ENCODE results near the gene FUT7.
"Not testable (repeated sequence)": the region's sequence is repeated elsewhere in the genome, so short reads cannot be mapped to it uniquely, and the experiment has no call there.

FUT7 gene

DNA sequence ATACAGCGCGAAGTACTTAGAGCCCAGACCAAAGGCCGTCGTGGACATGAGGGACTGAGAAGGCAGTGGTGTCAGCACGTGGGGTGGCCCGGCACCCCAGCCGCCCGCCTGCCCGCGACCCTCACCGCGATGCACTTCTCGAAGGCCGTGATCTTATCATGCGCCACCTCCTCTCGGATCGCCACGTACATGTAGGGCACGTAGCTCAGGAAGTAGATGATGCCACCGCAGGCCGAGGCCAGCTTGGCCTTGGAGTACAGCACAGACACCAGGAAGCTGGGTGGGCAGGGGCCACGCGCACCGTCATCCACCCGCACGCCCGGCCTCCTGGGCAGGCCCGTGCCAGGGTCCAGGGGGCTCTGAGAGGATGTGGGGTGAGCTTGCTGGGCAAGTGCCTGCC, 14.8 kb downstream of the FUT7 start:
- no peak for DNase-seq

- no peak for DNase-seq
Observed at GRCh38 chr9:137016436-137016835, 15.5 kb downstream of the FUT7 start.

DNA sequence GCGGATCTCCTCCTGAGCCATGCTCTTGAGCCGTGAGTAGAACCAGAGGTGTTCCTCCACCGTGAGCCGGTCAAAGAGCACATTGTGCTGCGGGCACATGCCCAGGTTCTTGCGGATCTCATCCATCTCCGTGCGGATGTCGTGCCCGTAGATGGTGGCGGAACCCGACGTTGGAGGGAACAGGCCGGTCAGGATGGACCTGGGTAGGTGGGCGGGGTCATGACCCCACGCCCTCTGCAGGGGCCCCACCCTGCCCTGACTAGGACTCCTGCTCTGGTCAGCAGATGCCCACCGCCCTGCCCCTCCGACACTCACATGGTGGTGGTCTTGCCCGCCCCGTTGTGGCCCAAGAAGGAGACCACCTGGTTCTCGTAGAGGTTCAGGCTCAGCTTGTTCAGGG, 15.9 kb downstream of the FUT7 start:
- no peak for DNase-seq

GRCh38 chr9:137015540-137015930, 16.4 kb downstream of the FUT7 start:
- no peak for DNase-seq

DNA sequence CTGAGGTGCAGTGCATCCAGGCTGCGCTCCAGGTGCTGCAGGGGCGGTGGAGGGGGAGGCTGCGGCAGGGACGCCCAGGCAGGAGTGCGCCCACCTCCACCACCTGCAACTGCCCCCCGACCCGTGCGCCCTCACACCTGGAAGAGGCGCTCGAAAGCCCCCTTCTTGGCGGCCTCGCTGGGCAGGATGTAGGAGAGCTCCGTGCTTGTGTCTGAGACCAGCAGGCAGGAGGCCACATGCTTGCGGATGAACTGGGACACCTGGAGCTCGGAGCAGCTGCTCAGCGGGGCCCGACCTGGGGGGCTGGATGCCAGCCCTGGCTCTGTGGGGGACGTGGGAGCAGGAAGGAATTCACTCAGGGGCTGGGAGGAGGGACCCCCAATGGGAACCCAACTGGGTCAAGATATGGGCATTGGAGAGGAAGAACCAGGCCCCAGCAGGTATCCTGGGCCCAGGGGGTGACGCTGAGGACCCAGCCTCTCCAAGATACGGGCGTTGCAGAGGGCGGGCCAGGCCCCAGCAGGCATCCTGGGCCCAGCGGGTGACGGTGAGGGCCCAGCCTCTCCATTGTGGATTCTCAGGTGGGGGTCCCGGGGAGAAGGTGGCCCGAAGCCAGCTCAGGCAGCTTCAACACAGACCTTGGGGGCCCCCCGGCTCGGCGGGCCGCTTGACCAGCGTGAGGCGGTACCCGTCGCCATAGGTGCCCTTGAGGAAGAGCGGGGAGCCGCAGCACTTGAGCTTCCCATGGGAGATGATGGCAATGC, 16.9 kb downstream of the FUT7 start:
- no peak for DNase-seq

GRCh38 chr9:137014166-137014565, 17.7 kb downstream of the FUT7 start:
- no peak for DNase-seq

GRCh38 chr9:137013571-137013940, 18.3 kb downstream of the FUT7 start:
- DNase-seq, result no peak

DNA sequence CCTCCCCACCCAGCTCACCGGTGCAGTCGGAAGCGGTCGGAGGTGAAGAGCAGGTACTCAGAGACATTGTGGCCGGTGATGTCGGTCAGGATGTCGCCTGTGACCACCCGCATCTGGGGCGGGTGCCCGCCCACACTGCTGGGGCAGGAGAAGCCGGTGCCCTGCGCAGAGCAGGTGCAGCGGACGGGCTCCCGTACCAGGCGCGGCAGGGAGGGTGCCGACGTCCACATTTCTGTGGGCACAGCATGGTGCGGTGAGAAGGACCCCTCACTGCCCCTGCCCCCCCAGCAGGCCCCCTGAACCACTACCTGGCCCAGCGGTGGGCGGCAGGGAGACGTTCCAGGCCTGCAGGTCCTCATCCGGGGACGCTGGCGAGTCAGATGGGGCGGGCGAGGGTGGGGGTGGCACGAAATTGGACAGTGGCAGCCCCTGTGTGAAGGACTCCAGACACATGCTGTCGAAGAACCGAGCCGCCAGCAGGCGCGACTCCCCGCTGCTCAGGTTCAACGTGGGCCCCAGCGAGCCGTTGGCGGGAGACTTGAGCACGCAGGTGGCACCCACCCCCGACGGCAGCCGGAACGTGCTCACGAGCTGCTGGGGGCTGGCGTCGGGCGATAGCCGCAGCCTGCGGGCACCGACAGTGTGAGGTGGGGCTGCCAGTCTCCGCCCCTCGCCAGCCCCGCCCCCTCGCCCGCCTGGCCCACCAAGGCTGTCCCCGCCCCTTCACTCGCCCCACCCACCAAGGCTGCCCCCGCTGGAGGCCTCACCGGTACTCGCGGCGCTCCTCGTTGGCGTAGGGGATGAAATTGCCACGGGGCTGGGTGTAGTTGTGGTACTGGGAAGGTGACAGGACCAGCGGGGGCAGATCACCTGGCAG, 19.0 kb downstream of the FUT7 start:
- DNase-seq, result no peak

GRCh38 chr9:137011907-137012675, 19.8 kb downstream of the FUT7 start:
- DNase-seq, result no peak

- DNase-seq, result no peak
Observed at GRCh38 chr9:137011156-137011555, 20.7 kb downstream of the FUT7 start.

GRCh38 chr9:137009938-137010732, 21.8 kb downstream of the FUT7 start:
- no peak for DNase-seq

DNA sequence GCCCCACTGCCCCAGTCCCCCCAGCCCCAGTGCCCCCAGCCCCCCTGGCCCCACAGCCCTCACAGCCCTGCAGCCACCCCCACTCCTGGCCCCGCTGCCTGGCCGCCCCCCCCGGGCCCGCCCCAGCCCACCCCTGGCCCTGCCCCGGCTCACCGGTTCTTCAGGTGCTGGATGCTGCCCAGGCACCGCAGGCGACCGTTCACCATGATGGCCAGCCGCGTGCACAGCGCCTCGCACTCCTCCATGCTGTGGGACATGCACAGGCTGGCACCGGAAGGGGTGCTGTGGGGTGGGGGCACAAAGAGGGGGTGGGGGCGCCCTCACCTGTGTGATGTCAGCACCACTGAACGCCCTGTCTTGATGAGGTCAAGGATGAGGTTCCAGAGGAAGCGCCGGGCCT, 22.7 kb downstream of the FUT7 start:
- DNase-seq, result no peak

DNA sequence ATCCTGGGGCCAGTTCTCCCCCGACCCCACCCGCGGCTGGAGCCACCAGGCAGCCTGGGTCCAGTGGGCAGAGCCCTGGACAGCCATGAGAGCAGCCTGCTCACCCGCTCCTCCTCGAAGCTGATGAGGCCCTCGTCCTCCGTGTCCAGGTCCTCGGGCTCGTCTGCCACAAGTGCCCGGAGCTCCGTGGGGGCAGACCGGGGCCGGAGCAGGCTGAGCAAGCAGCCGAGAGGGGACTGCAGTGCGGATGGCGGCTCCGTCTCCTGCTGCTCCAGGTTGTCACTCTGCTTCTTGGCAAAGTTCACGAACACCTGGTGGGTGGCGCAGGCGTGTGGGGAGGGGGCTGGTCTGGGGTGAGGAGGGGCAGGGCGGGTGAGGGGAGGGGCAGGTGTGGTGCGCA, 23.6 kb downstream of the FUT7 start:
- no peak for DNase-seq

- DNase-seq, result no peak
Observed at GRCh38 chr9:137007816-137008270, 24.0 kb downstream of the FUT7 start.

- no peak for DNase-seq
Observed at GRCh38 chr9:137007108-137007815, 24.6 kb downstream of the FUT7 start.

GRCh38 chr9:137006116-137007003, 25.5 kb downstream of the FUT7 start:
- no peak for DNase-seq

DNA sequence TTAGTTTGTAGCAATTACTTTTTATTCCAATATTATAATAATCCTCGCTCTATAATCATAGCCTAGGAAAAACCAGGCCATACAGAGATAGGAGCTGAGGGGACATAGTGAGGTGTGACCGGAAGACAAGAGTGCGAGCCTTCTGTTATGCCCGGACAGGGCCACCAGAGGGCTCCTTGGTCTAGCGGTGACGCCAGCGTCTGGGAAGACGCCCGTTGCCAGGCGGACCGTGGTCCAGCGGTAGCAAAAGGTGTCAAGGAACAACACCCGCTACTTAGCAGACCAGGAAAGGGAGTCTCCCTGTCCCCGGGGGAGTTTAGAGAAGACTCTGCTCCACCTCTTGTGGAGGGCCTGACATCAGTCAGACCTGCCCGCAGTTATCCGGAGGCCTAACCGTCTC, 27.6 kb downstream of the FUT7 start:
- DNase-seq, result not testable (repeated sequence)

DNA sequence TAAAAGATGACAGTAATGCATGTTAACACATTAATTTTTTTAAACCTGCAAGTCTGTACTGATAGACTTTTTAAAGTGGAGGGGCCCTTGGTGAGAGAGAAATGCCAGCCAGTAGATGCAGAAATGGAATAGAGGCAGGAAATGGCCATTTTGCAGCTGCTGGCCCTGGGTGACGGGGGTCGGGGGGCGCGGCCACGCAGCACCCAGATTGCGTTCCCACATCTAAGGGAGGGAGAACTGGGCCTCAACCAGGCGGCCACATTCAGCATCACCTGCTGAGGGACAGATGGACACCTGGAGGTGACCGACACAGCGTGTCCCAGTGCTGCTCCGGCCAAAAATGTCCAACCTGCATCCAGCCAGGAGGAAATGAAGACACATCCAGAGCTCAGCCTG, 29.2 kb downstream of the FUT7 start:
- no peak for DNase-seq

DNA sequence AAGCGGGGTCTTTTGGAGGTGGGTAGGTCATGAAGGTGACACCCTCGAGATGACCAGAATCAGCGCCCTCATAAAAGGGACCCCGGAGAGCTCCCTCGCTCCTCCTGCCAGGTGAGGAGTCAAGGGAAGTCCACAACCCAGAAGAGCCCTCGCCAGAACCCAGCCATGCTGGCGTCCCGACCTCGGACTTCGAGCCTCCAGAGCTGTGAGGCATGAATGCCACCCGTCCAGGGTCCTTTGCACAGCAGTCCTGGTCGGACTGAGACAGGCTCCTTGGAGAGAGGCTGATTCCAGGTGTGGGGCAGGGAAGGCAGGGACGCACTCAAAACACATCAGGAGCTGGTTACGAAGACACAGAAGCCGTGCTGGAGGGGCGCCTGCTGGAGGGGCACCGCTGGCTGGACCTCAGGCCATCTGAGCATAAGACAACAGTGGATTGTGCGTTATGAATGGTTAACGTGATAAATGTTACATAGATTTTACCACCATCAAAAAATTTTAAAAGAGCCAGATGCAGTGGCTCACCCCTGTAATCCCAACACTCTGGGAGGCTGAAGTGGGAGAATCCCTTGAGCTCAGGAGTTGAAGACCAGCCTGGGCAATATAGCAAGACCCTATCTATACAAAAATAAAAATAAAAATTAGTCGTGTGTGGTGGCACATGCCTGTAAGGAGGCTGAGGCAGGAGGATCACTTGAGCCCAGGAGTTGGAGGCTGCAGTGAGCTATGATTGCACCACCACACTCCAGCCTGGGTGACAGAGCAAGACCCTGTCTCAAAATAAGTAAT, 29.8 kb downstream of the FUT7 start:
- no peak for DNase-seq
